GM18502 (cell line): ENCODE measurements around the gene EID3.

Source experiments
- ATAC-seq: cut with Tn5 transposase; IDR thresholded peaks from one replicate; pipeline ENCODE4 v1.9.1; 2021; ENCODE audit warnings: mild to moderate bottlenecking; ENCODE audit not compliant: unreplicated experiment, poor library complexity

Gene EID3

DNA sequence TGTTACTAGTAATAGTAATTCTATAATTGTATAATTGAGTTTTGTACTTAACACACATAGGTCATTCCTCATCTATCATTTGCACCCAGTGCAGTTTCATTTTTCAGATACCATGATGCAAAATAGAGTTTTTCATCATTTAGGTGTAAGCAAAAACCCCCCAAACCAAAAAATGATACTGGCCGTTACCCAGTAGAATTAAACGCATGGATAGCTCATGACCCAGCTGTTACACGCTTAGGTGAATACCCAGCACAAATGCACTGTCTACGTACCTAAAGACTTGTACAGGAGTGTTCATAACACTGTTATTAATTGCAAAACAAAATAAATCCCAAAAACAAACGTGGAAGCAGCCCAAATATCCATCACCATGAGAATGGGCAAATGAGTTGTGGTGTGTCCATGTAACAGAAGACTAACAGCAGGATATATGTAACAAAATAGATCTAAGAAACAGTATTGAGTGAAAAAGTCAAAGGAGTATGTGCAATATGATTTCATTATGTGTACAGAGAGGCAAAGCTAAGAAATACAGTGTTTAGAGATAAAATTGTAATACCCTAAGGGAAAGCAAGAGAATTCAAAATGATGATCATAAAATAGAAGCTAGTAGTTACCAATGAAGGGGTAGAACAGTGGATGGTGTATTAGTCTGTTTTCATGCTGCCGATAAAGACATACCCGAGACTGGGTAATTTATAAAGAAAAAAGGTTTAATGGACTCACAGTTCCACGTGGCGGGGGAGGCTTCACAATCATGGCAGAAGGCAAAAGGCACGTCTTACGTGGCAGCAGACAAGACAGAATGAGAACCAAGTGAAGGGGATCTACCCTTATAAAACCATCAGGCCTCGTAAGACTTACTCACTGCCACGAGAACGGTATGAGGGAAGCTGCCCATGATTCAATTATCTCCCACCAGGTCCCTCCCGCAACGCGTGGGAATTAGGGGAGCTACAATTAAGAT lies 49.8 kb downstream of the EID3 start:
- ATAC-seq: peak; percentile 59

DNA sequence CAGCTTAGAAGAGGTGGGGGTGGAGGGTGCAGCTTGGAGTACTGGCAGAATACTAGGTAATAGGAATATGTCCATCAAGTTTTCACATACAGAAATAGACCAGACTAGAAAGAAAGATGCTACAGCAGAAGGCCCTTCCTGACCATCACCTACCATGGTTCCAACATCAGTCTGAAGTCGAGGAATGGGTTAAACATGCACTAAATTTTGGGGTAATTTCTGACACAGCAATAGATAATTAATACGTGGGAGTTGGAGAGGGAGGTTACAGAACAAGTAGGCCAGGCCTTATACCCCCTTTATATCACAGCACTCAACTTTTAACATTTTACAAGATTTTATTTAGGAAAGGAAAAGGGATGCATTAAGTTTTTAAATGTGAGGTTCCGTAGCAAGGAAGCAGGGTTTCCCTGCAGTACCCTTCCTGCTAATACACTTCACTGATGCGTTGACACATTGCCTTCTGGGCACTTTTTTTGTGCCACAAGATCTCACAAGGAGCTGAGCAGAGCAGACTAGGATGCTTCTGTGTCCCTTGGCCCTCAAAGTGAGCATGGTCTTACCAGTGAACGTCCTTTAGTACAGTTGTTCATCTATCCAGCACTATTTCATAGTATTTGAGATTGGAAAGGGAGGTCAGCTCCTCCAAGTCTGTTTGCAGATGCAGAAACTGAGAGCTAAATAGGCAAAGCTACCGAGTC lies 50.8 kb downstream of the EID3 start:
- ATAC-seq: no peak
